ENCODE results near the gene PDE5A.

Gene PDE5A

DNA sequence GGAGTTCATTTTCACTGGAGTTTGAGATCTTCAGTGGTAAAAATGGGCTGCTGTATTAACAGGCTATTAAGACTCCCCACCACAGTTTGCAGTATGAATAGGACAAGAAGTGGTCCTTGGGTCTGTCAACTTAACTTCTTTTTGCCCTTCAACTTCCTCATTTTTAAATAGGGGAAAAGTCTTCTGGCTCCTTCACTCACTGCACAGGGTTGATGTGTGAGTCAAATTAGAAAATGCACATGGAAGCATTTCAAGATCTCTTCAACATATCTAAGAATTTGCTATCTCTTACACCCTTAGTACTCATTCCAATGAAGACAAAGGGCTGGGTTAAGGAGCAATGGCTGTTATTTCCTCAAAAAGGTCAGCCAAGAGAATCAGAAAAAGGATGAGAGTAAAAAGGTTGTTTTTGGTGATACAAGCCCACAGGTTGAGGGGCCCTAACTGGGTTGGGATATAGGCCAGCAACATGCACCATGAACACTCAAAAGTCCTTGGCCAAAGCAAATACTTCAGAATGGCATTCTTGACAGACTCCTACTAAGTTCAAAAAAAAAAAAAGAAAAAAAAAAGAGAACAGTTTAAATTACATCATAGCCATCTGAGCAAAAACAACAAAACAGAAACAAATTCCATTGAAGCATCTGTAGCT lies 13.4 kb downstream of the PDE5A start:
- TF ChIP-seq, protein P1, sequence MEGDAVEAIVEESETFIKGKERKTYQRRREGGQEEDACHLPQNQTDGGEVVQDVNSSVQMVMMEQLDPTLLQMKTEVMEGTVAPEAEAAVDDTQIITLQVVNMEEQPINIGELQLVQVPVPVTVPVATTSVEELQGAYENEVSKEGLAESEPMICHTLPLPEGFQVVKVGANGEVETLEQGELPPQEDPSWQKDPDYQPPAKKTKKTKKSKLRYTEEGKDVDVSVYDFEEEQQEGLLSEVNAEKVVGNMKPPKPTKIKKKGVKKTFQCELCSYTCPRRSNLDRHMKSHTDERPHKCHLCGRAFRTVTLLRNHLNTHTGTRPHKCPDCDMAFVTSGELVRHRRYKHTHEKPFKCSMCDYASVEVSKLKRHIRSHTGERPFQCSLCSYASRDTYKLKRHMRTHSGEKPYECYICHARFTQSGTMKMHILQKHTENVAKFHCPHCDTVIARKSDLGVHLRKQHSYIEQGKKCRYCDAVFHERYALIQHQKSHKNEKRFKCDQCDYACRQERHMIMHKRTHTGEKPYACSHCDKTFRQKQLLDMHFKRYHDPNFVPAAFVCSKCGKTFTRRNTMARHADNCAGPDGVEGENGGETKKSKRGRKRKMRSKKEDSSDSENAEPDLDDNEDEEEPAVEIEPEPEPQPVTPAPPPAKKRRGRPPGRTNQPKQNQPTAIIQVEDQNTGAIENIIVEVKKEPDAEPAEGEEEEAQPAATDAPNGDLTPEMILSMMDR (IDR thresholded peaks at IDR 0.05; ENCODE audit: control insufficient read depth, extremely low read depth, insufficient read depth): no peak
- no peak for DNase-seq (ENCODE audit: low read depth)
- no peak overlapping the region for H3K4me3 ChIP-seq (ENCODE audit: low read depth, low read length)

DNA sequence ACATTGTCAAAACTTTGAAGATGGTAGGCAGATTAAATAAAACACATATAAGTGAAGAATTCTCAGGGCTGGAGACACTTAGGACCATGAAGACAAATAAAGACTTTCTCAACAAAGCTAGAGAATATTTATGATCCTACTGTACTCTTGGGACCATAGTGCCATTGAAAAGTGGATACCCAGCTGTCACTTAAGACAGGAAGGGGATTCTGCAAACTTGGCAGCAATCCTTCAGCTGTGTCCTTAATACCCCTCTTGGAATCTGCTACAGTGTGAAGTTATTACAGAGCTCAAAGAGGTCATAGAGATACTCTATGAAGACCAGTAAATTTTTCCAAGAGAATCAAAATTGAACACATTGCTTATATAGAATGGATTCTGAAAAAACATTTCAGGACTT lies 24.3 kb downstream of the PDE5A start:
- DNase-seq (ENCODE audit: low read depth): no peak
- TF ChIP-seq, protein P1 (IDR thresholded peaks at IDR 0.05; ENCODE audit: control insufficient read depth, extremely low read depth, insufficient read depth): no peak
- H3K4me3 ChIP-seq (ENCODE audit: low read depth, low read length): no peak overlapping the region

GRCh38 chr4:119602366-119602765 lies 26.2 kb downstream of the PDE5A start:
- TF ChIP-seq, protein P1 (IDR thresholded peaks at IDR 0.05; ENCODE audit: control insufficient read depth, extremely low read depth, insufficient read depth): no peak
- no peak for DNase-seq (ENCODE audit: low read depth)

GRCh38 chr4:119598521-119598920 lies 30.1 kb downstream of the PDE5A start:
- no peak for DNase-seq (ENCODE audit: low read depth)
- TF ChIP-seq, protein P1 (IDR thresholded peaks at IDR 0.05; ENCODE audit: control insufficient read depth, extremely low read depth, insufficient read depth): no peak

More at GRCh38 chr4:119602366-119602765, 26.2 kb downstream of the PDE5A start:
- no peak overlapping the region for H3K4me3 ChIP-seq (ENCODE audit: low read depth, low read length)

GRCh38 chr4:119597377-119597776 lies 31.2 kb downstream of the PDE5A start:
- TF ChIP-seq, protein P1 (IDR thresholded peaks at IDR 0.05; ENCODE audit: control insufficient read depth, extremely low read depth, insufficient read depth): no peak
- no peak overlapping the region for H3K4me3 ChIP-seq (ENCODE audit: low read depth, low read length)
- DNase-seq (ENCODE audit: low read depth): no peak

More at GRCh38 chr4:119598521-119598920, 30.1 kb downstream of the PDE5A start:
- H3K4me3 ChIP-seq (ENCODE audit: low read depth, low read length): no peak overlapping the region

- TF ChIP-seq, protein P1 (IDR thresholded peaks at IDR 0.05; ENCODE audit: control insufficient read depth, extremely low read depth, insufficient read depth): no peak
- DNase-seq (ENCODE audit: low read depth): no peak
- no peak overlapping the region for H3K4me3 ChIP-seq (ENCODE audit: low read depth, low read length)
Observed at GRCh38 chr4:119593698-119594097, 34.9 kb downstream of the PDE5A start.

DNA sequence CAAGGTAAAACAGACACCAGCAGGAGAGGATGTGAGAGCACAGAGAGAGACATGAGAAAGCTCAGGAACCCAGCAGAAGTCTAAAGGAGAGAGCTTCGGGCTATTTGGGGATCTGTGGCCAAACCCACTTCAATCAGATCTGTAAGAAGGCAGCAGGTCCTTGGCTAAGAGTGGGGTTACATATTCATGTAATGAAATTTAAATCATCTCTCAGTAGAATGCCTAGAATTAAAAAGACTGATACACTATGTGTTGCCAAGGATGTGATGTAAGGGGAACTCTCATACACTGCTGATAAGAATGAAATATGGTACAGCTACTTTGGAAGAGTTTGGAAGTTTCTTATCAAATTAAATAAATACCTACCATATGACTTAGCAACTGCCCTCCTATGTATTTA lies 35.8 kb downstream of the PDE5A start:
- TF ChIP-seq, protein P1 (IDR thresholded peaks at IDR 0.05; ENCODE audit: control insufficient read depth, extremely low read depth, insufficient read depth): no peak
- no peak overlapping the region for H3K4me3 ChIP-seq (ENCODE audit: low read depth, low read length)
- DNase-seq (ENCODE audit: low read depth): no peak

Measured in LNCaP clone FGC (cell line).